Umbilical cord (tissue), 2 donors: ENCODE data around the gene RAPGEF6. TPM values are rescaled to one million over a fixed set of nuclear protein-coding genes. Genes with fewer than 3 reads are reported as not detected.
"Not testable (repeated sequence)": the region's sequence is repeated elsewhere in the genome, so short reads cannot be mapped to it uniquely, and the experiment has no call there.

Experiments used
- DNase-seq: peaks from one replicate; pipeline ENCODE4 v3.0.0-alpha.2; 2015; ENCODE audit warnings: low spot score
- total RNA-seq: library from RNA; depleted of rRNA; stranded (reverse); fragments of >200 nt; gene quantifications from one replicate; pipeline ENCODE4 v1.2.3, GENCODE V29; 2014; ENCODE audit warnings: low replicate concordance; ENCODE audit not compliant: insufficient read depth

RAPGEF6 gene
- total RNA-seq, 1 donor from 2014 or later = 45.7 TPM

GRCh38 chr5:131608597-131608996 is 26.4 kb downstream of the RAPGEF6 start:
- DNase-seq = no peak

GRCh38 chr5:131607903-131608540 is 27.0 kb downstream of the RAPGEF6 start:
- peak; percentile 45 for DNase-seq

- no peak for DNase-seq
Measured at GRCh38 chr5:131607418-131607817, 27.6 kb downstream of the RAPGEF6 start.

DNA sequence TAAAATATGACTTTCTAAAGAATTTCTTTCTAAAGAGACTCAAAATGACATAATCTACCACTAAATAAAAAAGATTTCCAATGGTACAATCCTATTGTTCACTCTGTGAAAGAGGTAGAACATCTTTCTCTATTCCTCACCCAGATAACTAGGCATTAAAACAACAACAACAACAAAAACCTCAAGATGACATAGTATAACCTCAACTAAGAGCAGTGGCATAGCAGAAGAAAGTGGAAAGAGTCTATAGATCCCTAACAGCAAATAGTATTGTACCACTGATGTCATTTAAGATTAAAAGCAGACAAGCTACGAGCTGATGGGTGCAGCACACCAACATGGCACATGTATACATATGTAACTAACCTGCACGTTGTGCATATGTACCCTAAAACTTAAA is 29.9 kb downstream of the RAPGEF6 start:
- DNase-seq = no peak

- DNase-seq = no peak
Measured at GRCh38 chr5:131595088-131596033, 39.7 kb downstream of the RAPGEF6 start.

DNA sequence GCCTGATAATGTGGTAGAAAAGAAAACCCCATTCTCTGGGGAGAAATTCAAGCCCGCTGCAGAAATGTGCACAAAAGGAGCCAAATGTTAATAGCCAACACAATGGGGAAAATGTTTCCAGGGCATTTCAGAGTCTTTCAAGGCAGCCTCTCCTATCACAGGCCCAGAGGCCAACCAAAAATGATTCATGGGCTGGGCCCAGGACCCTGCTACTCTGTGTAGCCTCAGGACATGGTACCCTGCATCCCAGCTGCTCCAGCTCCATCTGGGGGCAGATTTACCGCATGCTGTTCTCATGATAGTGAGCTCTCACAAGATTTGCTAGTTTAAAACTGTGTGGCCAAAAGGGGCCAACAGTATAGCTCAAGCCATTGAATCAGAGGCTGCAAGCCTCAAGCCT is 41.1 kb downstream of the RAPGEF6 start:
- no peak for DNase-seq

DNA sequence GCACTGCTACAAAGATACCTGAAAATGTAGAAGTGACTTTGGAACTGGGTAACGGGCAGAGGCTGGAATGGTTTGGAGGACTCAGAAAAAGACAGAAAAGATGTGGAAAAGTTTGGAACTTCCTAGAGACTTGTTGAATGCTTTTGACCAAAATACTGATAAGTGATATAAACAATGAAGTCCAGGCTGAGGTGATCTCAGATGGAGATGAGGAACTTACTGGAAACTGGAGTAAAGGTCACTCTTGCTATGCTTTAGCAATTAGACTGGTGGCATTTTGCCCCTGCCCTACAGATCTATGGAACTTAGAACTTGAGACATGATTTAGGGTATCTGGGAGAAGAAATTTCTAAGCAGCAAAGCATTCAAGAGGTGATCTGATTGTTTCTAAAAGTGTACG is 41.6 kb downstream of the RAPGEF6 start:
- not testable (repeated sequence) for DNase-seq

DNA sequence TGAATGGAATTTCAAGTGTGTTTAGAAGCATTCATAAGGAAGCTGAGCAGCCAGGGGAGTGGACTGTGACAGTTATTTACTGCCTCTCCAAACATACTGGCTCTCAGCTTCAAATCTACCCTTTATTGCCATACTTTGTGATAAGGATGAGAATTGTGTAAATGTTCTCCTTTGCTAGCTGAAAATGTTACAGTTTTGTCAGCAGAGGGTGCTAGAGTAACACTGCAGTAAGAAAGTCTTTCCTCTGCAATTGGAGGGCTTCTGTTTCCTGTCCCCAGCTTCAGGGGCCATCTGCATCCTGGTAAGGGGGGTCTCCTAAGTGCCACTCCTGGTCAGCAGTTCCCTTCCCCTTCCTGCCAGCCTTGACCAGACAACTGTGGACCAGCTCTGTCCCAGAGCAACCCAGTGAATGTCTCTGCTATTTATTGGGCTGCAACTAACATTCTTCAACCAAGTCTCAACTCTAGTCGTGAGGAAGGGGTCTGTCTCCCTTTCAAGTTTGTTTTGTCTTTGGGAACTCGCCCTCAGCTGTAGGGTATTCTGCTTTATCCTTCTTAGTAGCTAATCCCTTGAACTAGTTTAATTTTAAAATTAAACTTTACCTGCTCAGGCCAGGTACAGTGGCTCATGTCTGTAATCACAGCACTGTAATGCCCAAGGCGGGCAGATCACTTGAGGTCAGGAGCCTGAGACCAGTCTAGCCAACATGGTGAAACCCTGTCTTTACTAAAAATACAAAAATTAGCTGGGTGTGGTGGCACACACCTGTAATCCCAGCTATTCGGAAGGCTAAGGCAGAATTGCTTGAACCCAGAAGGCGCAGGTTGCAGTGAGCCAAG is 45.3 kb downstream of the RAPGEF6 start:
- DNase-seq = peak; percentile 60

DNA sequence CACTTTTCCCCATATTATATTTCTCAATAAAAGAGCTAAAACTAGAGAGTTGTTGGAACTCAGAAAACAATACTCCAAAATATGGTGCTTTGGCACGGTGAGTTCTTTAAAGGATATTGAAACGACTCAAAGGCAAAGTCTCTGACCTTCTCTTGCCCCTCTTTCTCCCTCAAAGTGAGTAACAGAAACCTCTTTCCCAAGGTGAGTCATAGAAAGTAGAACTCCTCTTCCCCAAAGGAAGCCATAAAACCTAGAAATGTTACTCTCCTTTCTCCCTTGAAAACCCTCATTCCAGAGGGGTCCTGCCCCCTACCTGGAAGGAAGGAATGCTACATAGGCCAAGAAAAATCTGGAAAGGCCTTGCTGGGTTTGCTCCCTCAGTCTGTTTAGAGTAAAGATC is 47.5 kb downstream of the RAPGEF6 start:
- no peak for DNase-seq

- DNase-seq = no peak
Measured at GRCh38 chr5:131581702-131582101, 53.3 kb downstream of the RAPGEF6 start.

DNA sequence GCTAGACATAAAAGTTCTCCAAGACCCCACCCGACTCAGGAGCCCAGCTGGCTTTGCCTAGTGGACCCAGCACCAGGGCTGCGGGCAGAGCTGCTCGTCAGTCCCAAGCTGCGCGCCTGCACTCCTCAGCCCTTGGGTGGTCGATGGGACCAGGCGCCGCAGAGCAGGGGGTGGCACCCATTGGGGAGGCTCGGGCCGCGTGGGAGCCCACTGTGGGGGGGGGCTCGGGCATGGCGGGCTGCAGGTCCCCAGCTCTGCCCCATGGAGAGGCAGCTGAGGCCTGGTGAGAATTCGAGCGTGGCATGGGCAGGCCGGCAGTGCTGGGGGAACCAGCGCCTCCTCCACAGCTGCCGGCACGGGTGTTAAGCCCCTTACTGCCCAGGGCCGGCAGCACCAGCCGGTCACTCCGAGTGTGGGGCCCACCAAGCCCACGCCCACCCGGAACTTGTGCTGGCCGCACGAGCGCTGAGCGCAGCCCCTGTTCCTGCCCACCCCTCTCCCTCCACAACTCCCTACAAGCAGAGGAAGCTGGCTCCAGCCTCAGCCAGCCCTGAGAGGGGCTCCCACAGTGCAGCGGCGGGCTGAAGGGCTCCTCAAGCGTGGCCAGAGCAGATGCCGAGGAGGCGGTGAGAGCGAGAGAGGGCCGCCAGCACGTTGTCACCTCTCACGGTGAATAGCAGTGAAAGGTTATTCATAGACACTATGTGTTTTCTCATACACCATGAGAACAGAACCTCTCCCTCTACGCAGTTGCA is 54.9 kb downstream of the RAPGEF6 start:
- no peak for DNase-seq

DNA sequence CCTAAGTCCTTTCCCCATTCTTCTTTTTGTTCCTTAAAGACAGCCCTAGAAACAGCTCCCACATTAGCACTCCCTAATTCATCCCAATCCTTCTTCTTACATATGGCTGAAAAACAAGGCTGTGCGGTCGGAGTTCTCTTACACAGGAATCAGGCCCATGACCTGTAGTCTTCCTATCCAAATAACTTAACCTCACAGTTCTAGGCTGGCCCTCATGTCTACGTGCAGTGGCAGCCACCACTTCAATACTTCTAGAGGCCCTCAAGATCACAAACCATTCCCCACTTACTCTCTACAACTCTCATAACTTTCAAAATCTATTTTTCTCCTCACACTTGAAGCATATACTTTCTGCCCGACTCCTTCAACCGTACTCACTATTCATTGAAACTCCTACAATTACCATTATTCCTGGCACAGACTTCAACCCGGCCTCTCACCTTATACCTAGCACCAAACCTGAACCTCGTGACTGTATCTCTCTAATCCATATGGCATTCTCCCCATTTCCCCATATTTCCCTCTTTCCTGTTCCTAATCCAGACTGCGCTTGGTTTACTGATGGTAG is 59.3 kb downstream of the RAPGEF6 start:
- DNase-seq = no peak

GRCh38 chr5:131571669-131572168 is 63.3 kb downstream of the RAPGEF6 start:
- no peak for DNase-seq

- no peak for DNase-seq
Measured at GRCh38 chr5:131570757-131571156, 64.3 kb downstream of the RAPGEF6 start.

DNA sequence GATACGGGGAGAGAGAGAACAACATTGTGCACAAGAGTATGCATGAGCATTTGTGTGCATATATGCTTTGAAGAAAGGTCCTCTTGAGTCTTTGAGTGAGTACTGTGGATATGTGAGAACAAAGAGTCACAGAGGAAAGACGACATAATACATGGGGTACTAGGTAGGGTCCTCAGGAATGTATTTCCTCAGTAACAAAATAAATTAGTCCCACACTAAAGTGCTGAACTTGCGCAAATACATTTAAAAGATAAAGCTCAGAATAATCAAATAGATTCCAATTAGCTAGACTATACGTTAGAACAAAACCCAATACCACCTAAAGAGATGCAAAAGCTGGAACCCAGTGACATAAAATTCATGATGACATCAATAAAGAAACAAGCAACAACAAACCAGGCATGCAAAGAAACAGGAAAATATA is 70.8 kb downstream of the RAPGEF6 start:
- no peak for DNase-seq

DNA sequence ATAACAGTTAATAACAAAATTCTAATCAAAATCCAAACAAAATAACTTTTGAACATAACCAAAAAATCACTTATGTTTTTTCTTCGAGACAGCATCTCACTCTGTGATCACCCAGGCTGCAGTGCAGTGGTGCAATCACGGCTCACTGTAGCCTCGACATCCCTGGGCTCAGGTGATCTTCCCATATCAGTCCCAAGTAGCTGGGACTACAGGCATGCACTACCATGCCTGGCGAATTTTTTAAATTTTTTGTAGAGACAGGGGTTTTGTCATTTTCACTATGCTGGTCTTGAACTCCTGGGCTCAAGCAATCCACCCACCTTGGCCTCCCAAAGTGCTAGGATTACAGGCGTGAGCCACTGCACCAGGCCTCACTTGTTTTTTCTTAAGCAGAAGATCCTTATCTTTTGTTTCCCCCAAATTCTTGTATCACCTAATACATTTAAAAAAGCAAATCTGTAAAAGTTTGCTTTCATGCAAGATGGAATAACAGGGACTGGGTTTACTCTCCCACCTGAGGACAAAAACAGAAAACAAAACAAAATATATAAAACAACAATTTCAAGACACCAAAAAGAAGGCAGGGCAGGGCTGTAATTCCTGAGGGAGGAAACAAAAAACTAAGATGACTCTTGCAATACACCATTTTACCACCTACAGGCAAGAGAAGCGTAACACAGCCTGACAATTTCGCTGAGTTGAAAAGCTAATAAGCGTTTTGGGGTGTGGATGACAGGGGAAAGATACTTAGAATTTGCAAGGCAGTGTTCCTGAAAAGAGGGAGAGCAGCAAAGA is 71.4 kb downstream of the RAPGEF6 start:
- no peak for DNase-seq

- no peak for DNase-seq
Measured at GRCh38 chr5:131550606-131551005, 84.4 kb downstream of the RAPGEF6 start.

DNA sequence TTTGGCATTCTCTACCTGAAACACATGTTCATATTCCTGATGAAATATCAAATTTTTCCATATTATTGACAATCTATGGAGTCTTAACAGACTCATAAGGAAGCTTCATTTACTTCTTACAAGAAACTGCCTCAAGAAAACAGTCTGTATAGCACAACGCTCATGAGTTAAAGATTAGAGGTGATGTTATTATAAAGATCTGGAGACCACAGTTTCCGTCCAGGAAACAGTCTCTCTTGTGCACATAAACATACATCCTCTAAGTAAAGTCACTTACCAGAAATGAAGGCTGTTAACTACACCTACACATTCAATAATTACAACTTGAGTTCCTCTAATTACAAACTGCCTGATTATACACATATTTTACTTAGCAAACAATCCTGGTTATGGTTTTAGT is 86.9 kb downstream of the RAPGEF6 start:
- no peak for DNase-seq

DNA sequence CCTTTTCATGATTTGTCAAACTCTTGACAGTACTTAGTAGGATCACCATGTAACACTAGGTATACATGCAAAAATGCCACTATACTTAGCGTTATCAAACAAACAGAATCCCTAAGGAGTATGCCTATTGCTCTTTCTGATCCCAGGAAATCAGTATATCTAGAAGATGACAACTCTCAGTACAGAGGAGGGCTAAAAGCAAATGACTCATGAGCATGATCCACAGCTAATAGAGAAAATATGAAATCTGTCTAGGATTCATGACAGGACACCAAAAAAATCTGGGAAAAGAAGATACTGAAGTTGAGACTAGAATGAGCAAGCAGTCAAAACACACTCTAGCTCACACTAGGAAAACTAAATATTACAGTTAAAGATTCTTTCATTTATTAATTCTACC is 89.2 kb downstream of the RAPGEF6 start:
- DNase-seq = peak; percentile 78

DNA sequence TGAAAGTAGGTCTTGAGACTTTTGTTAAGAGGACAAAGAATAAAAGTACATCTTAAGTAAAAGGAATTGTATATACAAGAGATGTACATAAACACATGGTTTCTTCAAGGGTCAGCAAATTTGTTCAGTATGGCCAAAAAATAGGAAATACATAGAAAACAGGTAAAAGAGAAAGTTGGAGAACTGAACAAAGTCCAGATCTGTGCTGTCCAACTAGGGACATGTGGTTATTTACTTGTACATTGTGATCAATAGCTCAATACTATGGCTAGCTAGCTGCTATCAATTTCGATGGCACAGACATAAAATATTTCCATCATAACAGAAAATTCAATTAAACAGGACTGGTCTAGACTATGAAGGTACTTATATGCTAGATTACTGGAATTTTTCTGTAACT is 92.3 kb downstream of the RAPGEF6 start:
- DNase-seq = no peak
